Activated T-cell treated with anti-CD3 and anti-CD28 coated beads, Interleukin-2, amount 50 U/mL, for 1 hour (primary cell): ENCODE results near the gene PAN2.
"Not testable (repeated sequence)": the region's sequence is repeated elsewhere in the genome, so short reads cannot be mapped to it uniquely, and the experiment has no call there.

Experiments used
- DNase-seq: peaks from one replicate; pipeline ENCODE4 v3.0.0-alpha.2; 2020

The PAN2 gene

DNA sequence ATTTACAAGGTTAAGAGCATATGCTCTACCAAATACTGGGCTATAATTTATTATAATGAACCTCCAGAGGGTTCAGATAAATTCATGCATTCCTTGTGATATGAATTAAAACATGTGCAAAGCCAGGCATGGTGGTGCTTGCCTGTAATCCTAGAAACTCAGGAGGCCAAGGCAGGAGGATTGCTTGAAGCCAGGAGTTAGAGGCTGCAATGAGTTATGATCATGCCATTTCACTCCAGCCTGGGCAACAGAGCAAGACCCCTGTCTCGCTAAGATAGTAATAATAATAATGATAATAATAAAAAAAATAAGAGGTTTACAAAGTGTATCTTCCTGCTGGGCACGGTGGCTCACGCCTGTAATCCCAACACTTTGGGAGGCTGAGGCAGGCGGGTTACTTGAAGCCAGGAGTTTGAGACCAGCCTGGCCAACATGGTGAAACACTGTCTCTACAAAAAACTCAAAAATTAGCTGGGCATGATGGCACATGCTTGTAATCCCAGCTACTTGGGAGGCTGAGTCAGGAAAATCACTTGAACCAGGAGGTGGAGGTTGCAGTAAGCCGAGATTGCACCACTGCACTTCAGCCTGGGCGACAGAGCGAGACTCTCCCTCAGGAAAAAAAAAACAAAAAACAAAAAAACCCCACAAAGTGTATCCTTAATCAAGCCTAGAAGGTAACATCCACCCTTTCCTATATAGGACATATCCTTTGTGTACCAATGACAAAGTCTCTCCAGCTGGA, 26.4 kb downstream of the PAN2 start:
- DNase-seq = no peak

- no peak for DNase-seq
Observed at GRCh38 chr12:56304872-56305590, 28.8 kb downstream of the PAN2 start.

- DNase-seq = no peak
Observed at GRCh38 chr12:56304276-56304675, 29.5 kb downstream of the PAN2 start.

DNA sequence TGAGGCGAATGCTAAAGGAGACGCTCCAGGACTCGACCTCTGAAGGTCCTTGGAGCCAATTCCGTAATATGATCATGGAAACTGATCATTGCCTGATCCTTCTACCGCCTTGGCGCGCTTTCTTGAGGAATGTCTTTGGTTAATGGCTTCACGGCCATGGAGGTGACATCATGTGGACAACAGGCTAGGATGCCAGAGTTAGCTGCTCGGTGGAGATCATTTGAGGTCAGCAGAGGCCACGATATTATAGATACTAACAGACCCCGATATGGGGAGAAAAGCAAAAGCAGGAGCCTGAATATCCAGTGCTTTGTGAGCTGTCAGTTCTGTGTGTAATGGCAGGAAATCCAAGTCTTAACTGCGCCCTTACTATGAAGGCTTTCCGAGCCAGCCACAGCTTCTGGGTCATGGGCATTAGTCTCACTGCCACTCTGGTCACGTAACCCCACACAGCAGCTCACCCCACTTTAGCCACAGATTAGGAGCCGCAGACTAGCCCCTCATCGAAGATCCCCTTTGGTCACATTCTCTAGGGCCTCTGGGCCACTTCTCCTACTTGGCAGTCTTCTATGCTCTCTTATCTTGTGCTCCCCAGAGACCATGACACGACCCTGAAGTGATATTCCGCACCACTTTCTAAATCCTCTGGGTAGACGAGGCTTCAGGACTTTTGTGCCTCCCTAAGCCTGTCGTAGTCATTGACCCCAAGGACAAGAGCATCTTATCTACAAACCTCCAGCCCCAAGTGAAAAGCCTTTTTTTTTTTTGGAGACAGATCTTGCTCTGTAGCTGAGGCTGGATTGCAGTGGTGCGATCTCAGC, 32.9 kb downstream of the PAN2 start:
- DNase-seq = no peak

- DNase-seq = peak; percentile 97
Observed at GRCh38 chr12:56299853-56300643, 33.8 kb downstream of the PAN2 start, which contains the start of gene CS. Gene CS (minus strand): TSS chr12:56300330. CDS start chr12:56300201, 129 bp downstream.

DNA sequence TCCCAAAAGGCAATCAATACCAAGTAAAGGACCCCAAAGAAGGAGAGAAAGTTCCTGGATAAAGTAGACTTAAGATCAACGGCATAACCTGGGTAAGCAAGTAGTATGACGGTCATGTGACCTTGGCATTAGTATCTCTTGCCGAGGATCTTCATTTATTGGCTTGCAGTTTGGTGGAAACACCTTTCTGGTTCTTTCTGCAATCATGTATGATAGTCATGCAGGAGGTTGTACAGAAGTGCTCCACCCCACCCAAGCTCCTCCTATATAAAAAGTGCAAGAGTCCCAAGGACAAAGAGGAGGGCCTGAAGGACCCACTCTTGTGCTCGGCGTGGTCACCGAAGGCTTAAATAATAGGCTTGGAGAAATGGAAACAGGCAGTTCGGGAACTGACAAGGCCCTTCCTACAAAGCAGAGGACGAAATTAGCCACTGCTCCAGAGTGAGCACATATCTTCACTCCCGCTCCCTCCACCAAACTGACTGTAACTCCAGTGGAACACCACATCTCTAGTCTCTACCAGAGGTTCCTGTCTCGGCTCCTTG, 34.4 kb downstream of the PAN2 start:
- no peak for DNase-seq

DNA sequence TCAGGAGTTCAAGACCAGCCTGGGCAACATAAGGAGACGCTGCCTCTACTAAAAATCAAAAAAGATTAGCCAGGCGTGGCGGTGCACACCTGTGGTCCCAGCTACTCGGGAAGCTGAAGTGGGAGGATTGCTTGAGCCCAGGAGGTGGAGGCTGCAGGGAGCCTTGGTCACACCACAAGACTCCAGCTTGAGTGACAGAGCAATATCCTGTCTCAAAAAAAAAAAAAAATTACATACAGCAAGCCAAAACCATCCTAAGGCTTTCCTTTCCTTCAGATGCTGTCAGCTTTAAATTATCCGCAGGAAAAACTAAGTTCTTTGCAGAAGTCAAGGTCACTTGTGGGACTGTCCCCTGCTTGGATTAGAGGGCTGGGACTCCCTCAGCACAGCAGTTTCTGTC, 35.0 kb downstream of the PAN2 start:
- DNase-seq = no peak

- DNase-seq = no peak
Observed at GRCh38 chr12:56297400-56297799, 36.4 kb downstream of the PAN2 start.

DNA sequence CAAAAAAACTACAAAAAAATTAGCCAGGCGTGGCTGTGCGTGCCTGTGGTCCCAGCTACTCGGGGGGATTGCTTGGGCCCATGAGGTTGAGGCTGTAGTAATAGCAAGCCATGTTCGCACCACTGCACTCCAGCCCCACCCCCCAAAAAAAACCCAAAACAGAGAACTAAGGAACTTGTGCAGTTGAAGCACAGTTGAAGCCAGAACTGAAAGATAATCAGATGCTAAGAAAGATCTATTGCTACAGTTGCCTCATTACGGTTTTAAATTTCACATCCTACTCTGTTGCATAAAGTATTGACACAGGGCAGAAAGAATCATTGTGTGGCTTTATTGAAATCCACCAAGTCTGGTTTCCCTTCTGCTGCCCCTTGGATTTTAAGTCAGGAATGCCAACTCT, 37.5 kb downstream of the PAN2 start:
- no peak for DNase-seq

- no peak for DNase-seq
Observed at GRCh38 chr12:56293795-56294194, 40.0 kb downstream of the PAN2 start.

- no peak for DNase-seq
Observed at GRCh38 chr12:56288705-56289387, 45.0 kb downstream of the PAN2 start.

- no peak for DNase-seq
Observed at GRCh38 chr12:56286044-56286830, 47.6 kb downstream of the PAN2 start.

GRCh38 chr12:56284263-56284662, 49.5 kb downstream of the PAN2 start:
- DNase-seq = not testable (repeated sequence)

- no peak for DNase-seq
Observed at GRCh38 chr12:56282579-56282978, 51.2 kb downstream of the PAN2 start.

DNA sequence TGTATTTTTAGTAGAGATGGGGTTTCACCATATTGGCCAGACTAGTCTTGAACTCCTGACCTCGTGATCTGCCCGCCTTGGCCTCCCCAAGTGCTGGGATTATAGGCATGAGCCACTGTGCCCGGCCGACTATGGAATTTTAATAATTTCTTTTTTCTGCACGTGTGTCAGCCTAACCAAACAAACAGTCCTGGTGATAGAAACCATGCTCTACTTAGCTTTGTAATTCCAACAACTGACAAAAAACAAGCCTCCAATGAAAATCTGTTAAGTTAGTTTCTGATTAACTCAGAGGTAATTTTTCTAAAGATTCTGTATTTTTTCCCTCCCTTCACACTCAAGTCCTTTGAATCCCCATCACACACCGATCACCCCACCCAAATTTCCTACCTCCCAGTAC, 51.8 kb downstream of the PAN2 start:
- DNase-seq = no peak

DNA sequence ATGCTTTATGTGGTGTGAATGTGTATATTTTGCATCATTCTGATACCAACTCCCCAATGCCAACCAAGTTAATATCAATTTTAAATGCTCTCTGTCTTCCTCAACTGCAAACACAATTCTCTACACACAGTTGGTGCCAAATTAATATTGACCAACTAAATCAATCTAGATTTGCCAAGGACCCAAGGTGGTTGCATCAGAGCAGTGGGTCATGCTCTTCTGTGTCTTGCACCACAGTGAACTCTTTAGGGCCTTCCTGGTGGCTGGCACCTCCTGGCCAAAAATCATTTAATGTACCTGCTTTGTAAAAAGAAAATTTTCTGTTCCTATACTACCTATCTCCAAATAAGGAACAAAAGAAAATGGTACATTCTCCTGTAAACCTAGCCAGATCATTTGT, 53.0 kb downstream of the PAN2 start:
- DNase-seq = no peak

GRCh38 chr12:56278905-56279304, 54.9 kb downstream of the PAN2 start:
- DNase-seq = no peak

DNA sequence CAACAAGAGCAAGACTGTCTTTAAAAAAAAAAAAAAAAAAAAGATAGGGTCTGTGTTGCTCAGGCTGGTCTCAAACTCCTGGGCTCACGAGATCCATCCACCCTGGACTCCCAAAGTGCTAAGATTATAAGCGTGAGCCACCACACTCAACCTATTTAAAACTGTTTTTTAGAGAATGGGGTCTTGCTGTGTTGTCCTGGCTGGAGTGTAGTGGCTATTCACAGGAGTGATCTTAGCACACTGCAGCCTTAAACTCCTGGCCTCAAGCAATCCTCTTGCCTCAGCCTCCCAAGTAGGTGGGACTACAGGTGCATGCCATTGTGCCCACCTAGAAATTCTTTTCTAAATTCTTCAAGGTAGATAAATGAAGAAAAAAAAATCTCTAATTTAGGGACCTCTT, 59.5 kb downstream of the PAN2 start:
- no peak for DNase-seq

- not testable (repeated sequence) for DNase-seq
Observed at GRCh38 chr12:56272468-56272867, 61.3 kb downstream of the PAN2 start.

DNA sequence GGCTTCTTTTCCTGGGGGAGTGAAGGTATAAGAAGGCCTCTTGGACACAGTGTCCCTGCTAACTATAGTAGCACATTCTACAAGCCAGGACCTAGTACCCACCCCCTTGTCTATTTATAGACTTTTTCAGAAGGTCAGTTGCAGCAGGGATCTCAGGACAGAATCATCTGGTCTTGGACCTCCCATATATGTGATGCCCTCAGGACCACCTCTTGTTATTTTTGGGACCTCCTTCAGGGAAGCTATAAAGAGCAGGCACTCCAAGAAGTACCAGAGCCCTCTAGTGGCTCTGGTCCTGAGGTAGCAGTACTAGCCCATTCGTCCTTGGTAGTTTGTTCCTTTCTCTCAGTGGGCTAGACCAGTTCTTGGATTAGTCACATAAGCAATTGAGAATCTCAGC, 62.8 kb downstream of the PAN2 start:
- no peak for DNase-seq
